T-helper 2 cell treated with Interferon-gamma antibody and Interleukin-4, amounts not matched to agents 5 μg/mL and 100 μg/mL, for 36 hours (primary cell): Measurements from ENCODE around the gene ST8SIA2.
A peak's percentile ranks its signal among the peaks of the same experiment; 100 is the strongest.
"Not testable (repeated sequence)": the region's sequence is repeated elsewhere in the genome, so short reads cannot be mapped to it uniquely, and the experiment has no call there.

Experiments used
- DNase-seq: peaks from one replicate; pipeline ENCODE4 v3.0.0; 2021; ENCODE audit warnings: low spot score
- H3K27ac Mint-ChIP-seq: one replicate; pipeline ENCODE4 v1.8.0; 2021; ENCODE audit warnings: mild to moderate bottlenecking, mixed read lengths
- H3K27me3 Mint-ChIP-seq: one replicate; pipeline ENCODE4 v1.8.0; 2021; ENCODE audit warnings: low read depth, mixed read lengths
- H3K36me3 Mint-ChIP-seq: one replicate; pipeline ENCODE4 v1.8.0; 2021; ENCODE audit warnings: low read depth, mixed read lengths
- H3K4me1 Mint-ChIP-seq: one replicate; pipeline ENCODE4 v1.8.0; 2021; ENCODE audit warnings: low read depth, mixed read lengths
- H3K4me3 Mint-ChIP-seq: one replicate; pipeline ENCODE4 v1.8.0; 2022; ENCODE audit warnings: mild to moderate bottlenecking, moderate library complexity, mixed read lengths
- H3K9me3 Mint-ChIP-seq: one replicate; pipeline ENCODE4 v1.8.0; 2021; ENCODE audit warnings: mixed read lengths

The ST8SIA2 gene

DNA sequence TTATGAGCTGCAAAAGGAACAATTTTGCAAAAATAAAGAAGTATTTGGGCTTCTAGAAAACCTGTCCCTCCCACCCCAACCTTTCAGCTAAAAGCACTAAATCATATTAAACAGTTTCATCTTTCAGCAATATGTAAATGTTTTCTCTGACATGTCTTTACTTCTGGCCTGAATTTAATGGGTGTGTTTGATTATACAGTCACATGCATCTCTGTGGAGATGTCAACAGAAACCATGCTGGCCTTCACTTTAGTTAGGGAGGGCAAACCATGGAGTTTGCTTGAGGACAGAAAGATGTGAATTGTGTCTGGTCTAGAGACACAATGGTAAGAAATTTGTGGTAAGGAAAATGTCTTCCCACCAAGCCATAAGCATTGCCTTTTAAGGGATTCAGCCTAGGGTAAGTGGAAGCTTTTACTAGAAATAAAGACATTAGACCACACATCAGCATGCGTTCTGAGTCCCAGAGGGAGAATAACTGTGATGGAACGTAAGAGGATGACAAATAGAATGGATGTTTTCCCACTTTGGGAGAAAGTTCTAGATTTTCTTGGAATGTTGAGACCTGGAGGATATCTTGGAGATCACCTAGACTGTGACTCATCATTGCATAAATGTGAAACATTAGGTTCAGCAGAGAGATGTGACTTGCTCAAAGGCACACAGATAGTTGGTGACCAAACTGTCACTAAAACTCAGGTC is 68.9 kb downstream of the ST8SIA2 start:
- no peak for DNase-seq
- Mint-ChIP-seq H3K27me3 (no peaks in the 10 kb centered on the region), H3K4me1 (no peaks in the 10 kb centered on the region), H3K9me3 (no peaks in the 10 kb centered on the region), H3K27ac (no peak overlapping the region), H3K4me3 (no peak overlapping the region), H3K36me3 (no peaks in the 10 kb centered on the region)

GRCh38 chr15:92463352-92463751 is 69.7 kb downstream of the ST8SIA2 start:
- H3K9me3 Mint-ChIP-seq, result no peaks in the 10 kb centered on the region
- no peak overlapping the region for H3K4me3 Mint-ChIP-seq
- H3K36me3 Mint-ChIP-seq, result no peaks in the 10 kb centered on the region
- no peaks in the 10 kb centered on the region for H3K4me1 Mint-ChIP-seq
- DNase-seq, result no peak
- no peaks in the 10 kb centered on the region for H3K27me3 Mint-ChIP-seq
- no peak overlapping the region for H3K27ac Mint-ChIP-seq

GRCh38 chr15:92463826-92464225 is 70.1 kb downstream of the ST8SIA2 start:
- H3K4me1 Mint-ChIP-seq, result no peaks in the 10 kb centered on the region
- H3K9me3 Mint-ChIP-seq, result no peaks in the 10 kb centered on the region
- no peak overlapping the region for H3K27ac Mint-ChIP-seq
- no peaks in the 10 kb centered on the region for H3K27me3 Mint-ChIP-seq
- DNase-seq, result no peak
- H3K4me3 Mint-ChIP-seq, result no peak overlapping the region
- H3K36me3 Mint-ChIP-seq, result no peaks in the 10 kb centered on the region

- Mint-ChIP-seq H3K9me3 (no peaks in the 10 kb centered on the region), H3K4me3 (no peak overlapping the region), H3K27ac (no peak overlapping the region), H3K36me3 (no peaks in the 10 kb centered on the region), H3K27me3 (no peaks in the 10 kb centered on the region), H3K4me1 (no peaks in the 10 kb centered on the region)
- DNase-seq, result no peak
These were observed 73.2 kb downstream of the ST8SIA2 start for GRCh38 chr15:92466834-92467233.

DNA sequence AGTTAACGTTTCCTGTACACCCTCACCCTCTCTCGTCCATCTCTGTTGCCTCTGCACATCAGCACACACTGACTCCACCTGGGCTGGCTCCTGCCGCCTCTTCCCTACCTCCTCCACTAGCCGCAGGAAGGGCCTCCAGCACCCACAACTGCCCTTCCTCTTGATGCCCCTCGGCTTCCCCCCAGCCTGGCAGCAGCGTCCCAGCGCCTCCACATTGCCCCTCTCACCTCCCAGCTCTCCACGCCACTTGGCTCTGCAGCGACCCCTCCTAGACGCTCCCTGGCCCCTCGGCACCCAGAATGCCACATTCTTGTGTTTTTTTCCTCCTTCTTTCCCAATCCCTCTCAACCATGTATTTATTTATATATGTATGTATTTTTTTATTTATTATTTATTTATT is 73.6 kb downstream of the ST8SIA2 start:
- DNase-seq, result no peak
- Mint-ChIP-seq H3K27me3 (no peaks in the 10 kb centered on the region), H3K4me3 (no peak overlapping the region), H3K36me3 (no peaks in the 10 kb centered on the region), H3K27ac (no peak overlapping the region), H3K4me1 (no peaks in the 10 kb centered on the region), H3K9me3 (no peaks in the 10 kb centered on the region)

- Mint-ChIP-seq H3K27ac (no peak overlapping the region), H3K27me3 (no peaks in the 10 kb centered on the region), H3K4me1 (no peaks in the 10 kb centered on the region), H3K9me3 (no peaks in the 10 kb centered on the region), H3K4me3 (no peak overlapping the region), H3K36me3 (no peaks in the 10 kb centered on the region)
- no peak for DNase-seq
These were observed 75.3 kb downstream of the ST8SIA2 start for GRCh38 chr15:92468991-92469390.

- no peaks in the 10 kb centered on the region for H3K9me3 Mint-ChIP-seq
- no peaks in the 10 kb centered on the region for H3K36me3 Mint-ChIP-seq
- H3K27ac Mint-ChIP-seq, result no peak overlapping the region
These were observed 77.6 kb downstream of the ST8SIA2 start for GRCh38 chr15:92471288-92471687.

DNA sequence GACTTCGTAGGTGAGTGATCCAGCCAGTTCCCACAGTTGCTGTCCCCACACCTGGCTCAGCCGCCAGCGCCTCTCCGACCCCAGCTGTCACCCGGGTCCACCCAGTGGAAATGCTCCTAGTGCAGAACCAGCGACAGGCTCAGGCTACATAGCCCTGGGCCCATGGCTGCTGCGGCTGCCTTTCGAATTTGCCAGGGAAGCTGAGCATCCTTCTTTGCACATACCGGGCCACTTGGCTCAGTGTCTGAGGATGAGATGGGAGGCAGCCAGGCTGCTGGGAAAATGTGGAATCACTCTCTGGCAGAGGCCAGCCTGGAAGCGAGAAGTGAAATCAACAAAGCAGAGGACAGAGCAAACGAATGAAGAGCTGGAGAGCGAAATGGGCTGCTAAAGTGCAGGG is 80.1 kb downstream of the ST8SIA2 start:
- no peaks in the 10 kb centered on the region for H3K9me3 Mint-ChIP-seq
- no peak overlapping the region for H3K27ac Mint-ChIP-seq
- no peaks in the 10 kb centered on the region for H3K4me1 Mint-ChIP-seq
- no peak for DNase-seq
- no peak overlapping the region for H3K4me3 Mint-ChIP-seq
- H3K36me3 Mint-ChIP-seq, result no peaks in the 10 kb centered on the region
- H3K27me3 Mint-ChIP-seq, result no peaks in the 10 kb centered on the region

More at GRCh38 chr15:92471288-92471687, 77.6 kb downstream of the ST8SIA2 start:
- Mint-ChIP-seq H3K4me1 (no peaks in the 10 kb centered on the region), H3K4me3 (no peak overlapping the region), H3K27me3 (no peaks in the 10 kb centered on the region)
- DNase-seq, result no peak

DNA sequence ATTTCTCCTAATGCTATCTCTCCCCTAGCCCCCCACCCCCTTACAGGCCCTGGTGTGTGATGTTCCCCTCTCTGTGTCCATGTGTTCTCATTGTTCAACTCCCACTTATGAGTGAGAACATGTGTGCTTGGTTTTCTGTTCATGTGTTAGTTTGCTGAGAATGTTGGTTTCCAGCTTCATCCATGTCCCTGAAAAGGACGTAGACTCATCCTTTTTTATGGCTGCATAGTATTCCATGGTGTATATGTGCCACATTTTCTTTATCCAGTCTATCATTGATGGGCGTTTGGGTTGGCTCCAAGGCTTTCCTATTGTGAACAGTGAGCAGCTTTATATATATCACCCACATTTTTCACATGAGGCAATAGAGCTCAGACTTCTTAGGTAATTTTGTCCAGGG is 86.0 kb downstream of the ST8SIA2 start:
- H3K27ac Mint-ChIP-seq, H3K9me3 Mint-ChIP-seq, H3K36me3 Mint-ChIP-seq, DNase-seq, H3K27me3 Mint-ChIP-seq, H3K4me3 Mint-ChIP-seq, H3K4me1 Mint-ChIP-seq: not testable (repeated sequence)

GRCh38 chr15:92480361-92480760 is 86.7 kb downstream of the ST8SIA2 start:
- DNase-seq, result no peak
- Mint-ChIP-seq H3K27me3 (peaks cover under 1% of the 10 kb centered on the region), H3K9me3 (no peaks in the 10 kb centered on the region), H3K27ac (no peak overlapping the region), H3K36me3 (no peaks in the 10 kb centered on the region), H3K4me3 (no peak overlapping the region), H3K4me1 (no peaks in the 10 kb centered on the region)

- peaks cover 3% of the 10 kb centered on the region for H3K27me3 Mint-ChIP-seq
- H3K27ac Mint-ChIP-seq, result no peak overlapping the region
- no peaks in the 10 kb centered on the region for H3K36me3 Mint-ChIP-seq
- no peaks in the 10 kb centered on the region for H3K9me3 Mint-ChIP-seq
- DNase-seq, result no peak
- no peak overlapping the region for H3K4me3 Mint-ChIP-seq
- no peaks in the 10 kb centered on the region for H3K4me1 Mint-ChIP-seq
These were observed 91.8 kb downstream of the ST8SIA2 start for GRCh38 chr15:92485441-92485840.

- H3K36me3 Mint-ChIP-seq, result no peaks in the 10 kb centered on the region
These were observed 99.0 kb downstream of the ST8SIA2 start for GRCh38 chr15:92492551-92493115.

DNA sequence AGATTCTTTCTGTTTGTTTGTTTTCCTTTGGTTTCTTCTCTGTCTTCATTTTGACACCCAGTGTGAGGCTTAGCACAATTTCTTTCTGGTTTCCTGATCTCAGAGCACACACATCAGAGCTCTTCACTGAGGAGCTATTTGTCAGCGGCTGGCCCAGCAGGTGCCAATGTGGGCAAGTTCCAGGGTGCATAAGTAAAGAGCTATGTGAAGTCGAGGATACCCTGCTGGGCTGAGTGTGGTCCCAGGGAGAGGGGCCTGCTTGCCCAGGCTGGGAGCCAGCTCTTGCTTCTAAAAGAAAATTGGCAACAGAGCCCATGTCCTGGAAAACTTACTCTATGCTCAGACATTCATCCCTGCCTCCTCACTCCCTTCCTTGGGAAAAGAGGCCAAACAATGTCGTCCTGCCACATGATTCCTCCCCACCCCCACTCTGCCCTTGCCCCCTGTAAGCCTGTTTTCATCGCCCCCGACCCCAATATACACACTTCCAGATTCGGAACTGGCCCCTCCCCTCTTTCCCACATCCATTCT is 101.2 kb downstream of the ST8SIA2 start:
- H3K4me3 Mint-ChIP-seq, result no peak overlapping the region
- H3K36me3 Mint-ChIP-seq, result no peaks in the 10 kb centered on the region
- no peaks in the 10 kb centered on the region for H3K9me3 Mint-ChIP-seq
- no peaks in the 10 kb centered on the region for H3K4me1 Mint-ChIP-seq
- peaks cover 4% of the 10 kb centered on the region for H3K27me3 Mint-ChIP-seq
- no peak overlapping the region for H3K27ac Mint-ChIP-seq
- no peak for DNase-seq

More at GRCh38 chr15:92492551-92493115, 99.0 kb downstream of the ST8SIA2 start:
- H3K4me3 Mint-ChIP-seq, result no peak overlapping the region
- DNase-seq, result no peak
- H3K4me1 Mint-ChIP-seq, result no peaks in the 10 kb centered on the region
- H3K27ac Mint-ChIP-seq, result no peak overlapping the region
- no peaks in the 10 kb centered on the region for H3K9me3 Mint-ChIP-seq
- H3K27me3 Mint-ChIP-seq, result peaks cover 4% of the 10 kb centered on the region

- H3K4me1 Mint-ChIP-seq, result no peaks in the 10 kb centered on the region
- H3K4me3 Mint-ChIP-seq, result no peak overlapping the region
- H3K36me3 Mint-ChIP-seq, result no peaks in the 10 kb centered on the region
- H3K9me3 Mint-ChIP-seq, result no peaks in the 10 kb centered on the region
- peak overlapping the region; percentile 19 for H3K27ac Mint-ChIP-seq
- DNase-seq, result no peak
- H3K27me3 Mint-ChIP-seq, result peaks cover 4% of the 10 kb centered on the region
These were observed 101.8 kb downstream of the ST8SIA2 start for GRCh38 chr15:92495446-92495845.
